Activated CD4-positive, alpha-beta T cell treated with anti-CD3 and anti-CD28 coated beads for 1 hour (primary cell): ENCODE data around the gene BCDIN3D.

Experiments used
- DNase-seq: peaks from one replicate; pipeline ENCODE4 v3.0.0-alpha.2; 2020

The BCDIN3D gene

GRCh38 chr12:49794811-49795653 lies 47.9 kb downstream of the BCDIN3D start:
- DNase-seq, result no peak

- DNase-seq, result no peak
These were observed 48.9 kb downstream of the BCDIN3D start for GRCh38 chr12:49794021-49794420.

- no peak for DNase-seq
These were observed 49.3 kb downstream of the BCDIN3D start for GRCh38 chr12:49793620-49794019.

GRCh38 chr12:49792976-49793580 lies 49.8 kb downstream of the BCDIN3D start:
- DNase-seq, result no peak

GRCh38 chr12:49792181-49792970 lies 50.5 kb downstream of the BCDIN3D start:
- DNase-seq, result no peak

GRCh38 chr12:49791700-49792099 lies 51.2 kb downstream of the BCDIN3D start:
- no peak for DNase-seq

- DNase-seq, result no peak
These were observed 52.0 kb downstream of the BCDIN3D start for GRCh38 chr12:49790741-49791555.

- DNase-seq, result no peak
These were observed 52.9 kb downstream of the BCDIN3D start for GRCh38 chr12:49789992-49790391.

GRCh38 chr12:49787672-49788071 lies 55.2 kb downstream of the BCDIN3D start:
- DNase-seq, result no peak
